Activated T-cell treated with anti-CD3 and anti-CD28 coated beads for 48 hours (primary cell): Measurements from ENCODE around the gene HECW1.
A peak's percentile ranks its signal among the peaks of the same experiment; 100 is the strongest.
"Not testable (repeated sequence)": the region's sequence is repeated elsewhere in the genome, so short reads cannot be mapped to it uniquely, and the experiment has no call there.

Source experiments
- DNase-seq: peaks from one replicate; pipeline ENCODE4 v3.0.0-alpha.2; 2020; ENCODE audit warnings: low read depth

HECW1 gene

GRCh38 chr7:43112459-43112940, at the start of gene HECW1:
TSS of gene HECW1 (plus strand) at chr7:43112647. CDS start at chr7:43243906, 131,259 bp downstream.
- no peak for DNase-seq

- DNase-seq: peak; percentile 17
Measured at GRCh38 chr7:43071604-43072003, 40.8 kb upstream of the HECW1 start.

- no peak for DNase-seq
Measured at GRCh38 chr7:43072530-43072929, 39.9 kb upstream of the HECW1 start.

- DNase-seq: not testable (repeated sequence)
Measured at GRCh38 chr7:43073811-43074210, 38.6 kb upstream of the HECW1 start.

- peak; percentile 2 for DNase-seq
Measured at GRCh38 chr7:43076189-43076605, 36.2 kb upstream of the HECW1 start.

GRCh38 chr7:43076606-43077005, 35.8 kb upstream of the HECW1 start:
- DNase-seq: no peak

- DNase-seq: no peak
Measured at GRCh38 chr7:43077285-43077684, 35.2 kb upstream of the HECW1 start.

GRCh38 chr7:43077732-43078391, 34.6 kb upstream of the HECW1 start:
- no peak for DNase-seq

- no peak for DNase-seq
Measured at GRCh38 chr7:43078794-43079193, 33.7 kb upstream of the HECW1 start.

GRCh38 chr7:43081603-43082002, 30.8 kb upstream of the HECW1 start:
- no peak for DNase-seq

- DNase-seq: no peak
Measured at GRCh38 chr7:43083106-43083505, 29.3 kb upstream of the HECW1 start.

- DNase-seq: no peak
Measured at GRCh38 chr7:43085017-43085416, 27.4 kb upstream of the HECW1 start.

- DNase-seq: no peak
Measured at GRCh38 chr7:43085992-43086391, 26.5 kb upstream of the HECW1 start.

GRCh38 chr7:43092819-43093218, 19.6 kb upstream of the HECW1 start:
- no peak for DNase-seq

GRCh38 chr7:43096875-43097274, 15.6 kb upstream of the HECW1 start:
- DNase-seq: no peak

GRCh38 chr7:43099750-43100149, 12.7 kb upstream of the HECW1 start:
- DNase-seq: no peak

GRCh38 chr7:43104874-43105520, 7.5 kb upstream of the HECW1 start:
- no peak for DNase-seq

GRCh38 chr7:43105521-43106120, 6.8 kb upstream of the HECW1 start:
- no peak for DNase-seq

- DNase-seq: peak; percentile 47
Measured at GRCh38 chr7:43108255-43109011, 4.0 kb upstream of the HECW1 start.

GRCh38 chr7:43110791-43111535, 1.5 kb upstream of the HECW1 start:
- no peak for DNase-seq

- DNase-seq: no peak
Measured at GRCh38 chr7:43111630-43112458, 603 bp upstream of the HECW1 start.
